HG02763 (cell line): ENCODE results near the gene CGB1.
A peak's percentile ranks its signal among the peaks of the same experiment; 100 is the strongest.

Source experiments
- ATAC-seq: cut with Tn5 transposase; IDR thresholded peaks from one replicate; pipeline ENCODE4 v1.9.1; 2021; ENCODE audit warnings: mild to moderate bottlenecking, moderate library complexity; ENCODE audit not compliant: unreplicated experiment

Gene CGB1

DNA sequence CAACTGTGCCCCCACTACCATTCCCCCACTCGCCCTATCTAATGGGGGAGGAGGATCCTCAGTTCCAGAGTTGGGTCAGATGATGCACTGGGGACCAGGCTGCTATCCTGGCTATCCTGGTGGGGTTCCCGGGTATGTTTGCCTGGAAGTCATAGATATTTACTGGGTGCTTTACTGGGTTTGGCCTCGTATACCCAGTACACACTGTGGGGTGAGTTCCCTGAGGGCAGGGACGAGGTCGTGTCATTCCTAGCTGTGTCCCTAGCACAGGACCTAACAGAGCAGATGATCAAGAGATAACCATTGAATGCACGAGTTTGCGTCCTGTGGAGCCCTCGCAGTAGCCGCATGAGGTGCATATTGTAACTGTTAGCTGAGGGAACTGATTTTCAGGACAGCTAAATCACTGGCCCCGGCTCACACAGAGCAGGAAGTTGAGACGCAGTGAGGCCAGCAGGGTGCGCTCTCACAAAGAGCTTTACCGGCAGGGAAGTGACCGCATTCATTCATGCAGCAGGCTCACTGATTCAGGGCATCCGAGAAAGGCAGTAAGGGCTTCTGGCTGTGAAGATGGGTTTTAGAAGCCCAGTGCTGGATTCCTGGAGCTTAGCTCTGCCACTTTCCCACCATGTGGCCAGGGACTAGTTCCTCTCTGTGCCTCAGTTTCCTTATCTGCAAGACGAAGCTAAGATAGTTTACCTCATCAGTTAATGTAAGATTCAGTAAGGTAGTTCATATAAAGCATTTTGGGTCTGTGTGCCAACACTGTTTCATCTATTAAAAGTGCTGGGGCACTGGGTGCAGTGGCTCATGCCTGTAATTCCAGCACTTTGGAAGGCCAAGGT lies 37.0 kb downstream of the CGB1 start:
- no peak for ATAC-seq

DNA sequence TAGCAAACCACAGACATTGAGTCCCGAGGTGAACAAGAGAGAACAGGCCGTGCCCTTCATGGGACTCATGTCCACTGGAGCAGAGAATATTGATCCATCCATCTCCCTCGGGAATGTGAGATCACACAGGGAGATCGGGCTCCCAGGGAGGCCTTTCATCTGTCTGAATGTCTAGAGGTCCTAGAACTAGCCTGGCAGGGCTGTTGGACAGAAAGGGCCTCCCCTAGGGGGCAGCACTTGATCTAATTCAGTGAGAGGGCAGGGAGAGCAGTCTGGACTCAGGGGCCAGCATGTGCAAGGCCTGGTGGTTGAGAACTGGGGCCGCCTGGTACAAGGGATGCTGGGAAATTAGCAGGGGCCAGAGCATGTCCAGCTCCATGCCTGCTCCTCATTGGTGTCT lies 38.7 kb downstream of the CGB1 start:
- ATAC-seq = no peak

GRCh38 chr19:48994035-48994386 lies 42.7 kb downstream of the CGB1 start:
- ATAC-seq = no peak

DNA sequence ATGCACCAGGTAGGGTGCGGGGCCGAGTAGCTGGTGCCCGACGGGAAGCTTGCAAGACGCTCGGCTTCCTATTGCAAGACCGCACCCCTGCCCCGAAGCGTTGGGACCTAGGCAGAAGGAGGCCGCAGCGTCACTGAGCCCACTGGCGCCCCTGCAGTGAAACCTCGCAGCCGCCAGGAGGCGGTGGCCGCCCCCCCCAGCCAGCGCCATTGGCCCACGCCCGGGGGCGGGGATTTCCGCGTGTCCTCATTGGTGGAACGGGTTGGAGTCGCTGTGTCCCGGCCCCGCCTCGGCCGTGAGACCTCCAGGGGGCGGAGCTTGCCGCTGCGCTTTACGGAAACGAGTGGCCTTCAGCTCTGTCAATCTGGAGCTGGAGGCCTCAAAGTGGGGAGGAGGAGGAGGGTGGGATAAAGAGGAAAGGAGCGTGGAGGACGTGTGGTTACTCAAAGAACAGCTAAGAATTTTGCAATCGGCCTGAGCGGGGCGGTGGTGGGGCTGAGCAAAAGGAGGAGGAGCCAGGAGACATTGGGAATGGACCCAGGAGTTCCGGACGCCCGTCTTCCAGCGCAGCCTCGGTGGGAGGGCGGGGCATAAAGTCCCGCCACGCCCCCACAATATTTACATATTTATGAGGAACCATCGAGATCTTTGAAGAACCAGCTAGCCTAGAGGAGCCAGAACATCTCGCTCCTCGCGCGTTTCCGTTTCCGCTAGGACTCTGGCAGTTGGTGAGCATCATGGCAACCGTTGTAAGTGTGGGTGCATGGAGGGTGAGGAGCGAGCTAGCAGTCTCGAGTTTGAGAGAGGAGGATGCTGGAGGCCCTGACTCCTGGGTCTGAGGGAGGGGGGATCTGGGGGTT lies 43.3 kb downstream of the CGB1 start, which contains the start of the genes GYS1 and RUVBL2:
TSS of gene GYS1 (minus strand) at position 135 of the 860 bp plus-strand sequence. CDS start 197 bp downstream, outside the sequence.
TSS of gene RUVBL2 (plus strand) at position 713 of the 860 bp plus-strand sequence. CDS start at position 738, 25 bp downstream.
- peak; percentile 86 for ATAC-seq

DNA sequence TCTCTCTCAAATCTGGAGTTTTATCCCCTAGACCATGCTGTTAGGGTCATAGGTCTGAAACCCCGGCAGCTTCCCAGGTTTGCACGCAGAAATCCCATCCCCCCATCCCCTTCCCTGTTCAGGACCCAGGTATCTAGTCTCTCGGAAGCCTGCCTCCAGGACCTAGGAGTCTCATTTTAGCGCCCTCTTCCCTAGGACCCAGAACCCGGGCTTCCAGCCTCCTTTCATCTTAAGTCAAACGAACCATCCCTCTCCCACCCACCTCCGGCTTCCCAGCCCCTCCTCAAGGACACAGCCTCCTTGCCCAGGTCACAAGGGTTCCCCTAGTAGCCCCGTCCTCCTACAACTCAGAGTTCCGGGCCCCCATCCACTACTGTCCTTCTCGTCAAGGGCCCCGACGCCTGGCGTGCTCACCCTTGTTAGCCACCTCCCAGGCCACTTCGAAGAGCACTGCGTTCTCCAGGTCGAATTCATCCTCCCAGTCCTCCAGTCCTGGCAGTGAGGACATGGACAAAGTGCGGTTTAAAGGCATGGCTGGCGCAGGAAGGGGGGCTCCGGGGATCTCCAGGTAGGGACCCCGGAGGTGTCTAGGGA lies 44.0 kb downstream of the CGB1 start:
- ATAC-seq = peak; percentile 2

GRCh38 chr19:48991873-48992580 lies 44.7 kb downstream of the CGB1 start:
- no peak for ATAC-seq

DNA sequence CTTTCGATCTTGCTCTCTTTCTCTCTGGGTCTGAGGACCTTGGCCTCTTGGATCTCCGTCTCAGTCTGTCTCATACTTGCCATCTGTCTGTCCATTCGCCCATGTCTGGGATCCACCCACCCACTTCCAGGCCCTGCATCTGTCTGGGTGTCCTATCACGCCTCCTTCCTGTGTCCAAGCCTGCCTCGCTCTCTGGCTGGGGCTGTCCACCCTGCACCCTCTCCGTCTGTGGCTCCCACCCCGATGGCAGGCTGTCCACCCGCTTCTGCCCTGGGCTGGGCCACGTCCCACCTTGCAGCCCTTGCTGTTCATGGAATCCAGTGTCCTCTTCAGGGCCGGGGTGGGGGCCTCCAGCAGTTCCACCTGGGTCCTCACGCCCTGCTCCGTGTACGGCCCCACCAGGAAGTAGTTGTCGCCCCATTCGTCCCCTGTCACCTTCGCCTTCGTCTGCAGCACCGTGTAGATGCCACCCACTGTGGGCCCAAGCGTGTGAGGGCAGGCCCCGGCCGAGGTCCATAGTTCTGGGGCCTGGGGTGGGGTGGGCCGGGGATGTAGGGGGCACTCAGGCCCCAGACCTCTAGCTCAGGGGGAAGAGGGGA lies 45.6 kb downstream of the CGB1 start:
- no peak for ATAC-seq

- no peak for ATAC-seq
Observed at GRCh38 chr19:48990400-48990799, 46.3 kb downstream of the CGB1 start.

GRCh38 chr19:48989701-48990291 lies 46.9 kb downstream of the CGB1 start:
- no peak for ATAC-seq

GRCh38 chr19:48988860-48989259 lies 47.8 kb downstream of the CGB1 start:
- ATAC-seq = no peak

DNA sequence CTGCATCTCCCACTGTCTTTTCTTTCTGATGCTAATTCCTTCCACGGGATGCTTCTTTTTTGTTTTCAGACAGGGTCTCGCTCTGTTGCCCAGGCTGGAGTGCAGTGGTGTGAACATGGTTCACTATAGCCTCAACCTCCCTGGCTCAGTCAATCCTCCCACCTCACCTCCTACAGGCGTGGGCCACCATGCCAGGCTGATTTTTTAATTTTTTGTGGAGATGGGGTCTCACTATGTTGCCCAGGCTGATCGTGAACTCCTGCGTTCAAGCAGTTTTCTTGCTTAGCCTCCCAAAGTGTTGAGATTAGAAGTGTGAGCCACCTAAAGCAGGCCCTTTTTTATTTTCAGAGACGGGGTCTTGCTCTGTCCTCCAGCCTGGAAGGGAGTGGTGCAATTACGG lies 48.4 kb downstream of the CGB1 start:
- no peak for ATAC-seq

DNA sequence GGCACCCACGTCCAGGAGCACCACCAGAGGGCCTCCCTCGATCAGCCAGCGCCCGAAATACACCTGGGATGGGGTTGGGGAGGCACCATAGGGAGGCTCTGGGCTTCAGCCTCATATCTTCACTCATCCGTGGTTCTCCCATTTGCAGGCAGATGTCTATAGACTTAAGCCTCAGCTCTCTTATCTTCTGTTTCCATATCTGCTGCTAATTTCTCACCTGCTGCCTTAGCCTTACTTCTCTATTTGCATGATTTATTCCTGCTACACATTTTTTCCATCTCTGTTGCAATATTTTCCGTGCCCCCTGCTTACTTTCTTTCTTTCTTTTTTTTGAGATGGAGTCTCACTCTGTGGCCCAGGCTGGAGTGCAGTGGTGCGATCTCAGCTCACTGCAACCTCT lies 49.4 kb downstream of the CGB1 start:
- ATAC-seq = no peak

DNA sequence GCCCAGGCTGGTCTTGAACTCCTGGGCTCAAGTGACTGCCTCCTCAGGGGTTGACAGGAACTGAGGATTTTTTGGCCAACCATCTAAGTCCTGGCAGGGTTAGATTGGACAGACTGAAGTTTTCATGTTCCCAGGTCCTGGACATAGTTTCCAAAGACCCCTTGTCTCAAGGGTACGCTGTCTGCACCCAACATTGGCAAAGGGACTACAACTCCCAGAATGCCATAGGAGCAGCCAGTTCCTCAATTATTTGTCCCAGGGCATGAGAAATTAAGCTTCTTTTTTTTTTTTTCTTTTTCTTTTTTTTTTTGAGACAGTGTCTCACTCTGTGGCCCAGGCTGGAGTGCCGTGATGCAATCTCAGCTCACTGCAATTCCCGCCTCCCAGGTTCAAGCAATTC lies 50.5 kb downstream of the CGB1 start:
- ATAC-seq = no peak

GRCh38 chr19:48985711-48986110 lies 51.0 kb downstream of the CGB1 start:
- no peak for ATAC-seq
